Measurements from ENCODE around the gene YWHAQ. TPM values are rescaled to one million over a fixed set of nuclear protein-coding genes. Genes with fewer than 3 reads are reported as not detected.

The YWHAQ gene
- total RNA-seq, 6 experiments from 2014 or later = 70.4 to 105 (median 84.2) TPM

GRCh38 chr2:9582624-9583023 is 48.2 kb downstream of the YWHAQ start:
- WGBS (ENCODE audit: insufficient coverage, low coverage, low lambda C conversion rate, missing lambda C conversion rate) = 90% methylated on average over 5 of the region's 5 CpGs
- ATAC-seq (no peak), DNase-seq (no peak)
- H3K27ac ChIP-seq = no peak overlapping the region
- H3K9me3 ChIP-seq = no peaks in the 10 kb centered on the region
- H3K4me3 ChIP-seq = no peak overlapping the region
- no peak for TF ChIP-seq CTCF (IDR thresholded peaks at IDR 0.05)
- no peak for TF ChIP-seq POLR2A (IDR thresholded peaks at IDR 0.05)
- H3K27me3 ChIP-seq = no peaks in the 10 kb centered on the region
- H3K36me3 ChIP-seq = peaks cover 0 to 32% (median 4%) of the 10 kb centered on the region in 4 donors
- intact Hi-C loops (cut with DNase I) = no loop called here
- H3K4me1 ChIP-seq = peaks cover 0 to 5% (median 0%) of the 10 kb centered on the region in 4 donors

GRCh38 chr2:9578467-9579235 is 52.1 kb downstream of the YWHAQ start:
- TF ChIP-seq POLR2A (IDR thresholded peaks at IDR 0.05) (no peak), CTCF (IDR thresholded peaks at IDR 0.05) (no peak)
- ATAC-seq (peak; percentile 65 to 90 (median 73)), DNase-seq (peak; percentile 38 to 64 (median 51))
- intact Hi-C loops (cut with DNase I) = no loop called here
- peaks cover 0 to 5% (median 0%) of the 10 kb centered on the region in 4 donors for H3K4me1 ChIP-seq
- H3K27me3 ChIP-seq = no peaks in the 10 kb centered on the region
- H3K9me3 ChIP-seq = no peaks in the 10 kb centered on the region
- 61% methylated on average over 7 of the region's 9 CpGs for WGBS (ENCODE audit: insufficient coverage, low coverage, low lambda C conversion rate, missing lambda C conversion rate)
- H3K4me3 ChIP-seq = no peak overlapping the region
- H3K36me3 ChIP-seq = peaks cover 0 to 2% (median 0%) of the 10 kb centered on the region in 4 donors
- no peak overlapping the region for H3K27ac ChIP-seq

- DNase-seq (no peak), ATAC-seq (peak in 1 of 4 donors; percentile 17)
- Histone ChIP-seq H3K4me3 (no peak overlapping the region), H3K36me3 (no peaks in the 10 kb centered on the region), H3K4me1 (peaks cover 0 to 5% (median 0%) of the 10 kb centered on the region in 4 donors), H3K27ac (no peak overlapping the region), H3K9me3 (no peaks in the 10 kb centered on the region), H3K27me3 (no peaks in the 10 kb centered on the region)
- TF ChIP-seq CTCF (IDR thresholded peaks at IDR 0.05) (no peak), POLR2A (IDR thresholded peaks at IDR 0.05) (no peak)
- intact Hi-C loops (cut with DNase I) = no loop called here
- 89% methylated on average over 2 of the region's 2 CpGs for WGBS (ENCODE audit: insufficient coverage, low coverage, low lambda C conversion rate, missing lambda C conversion rate)
Measured at GRCh38 chr2:9574331-9574730, 56.5 kb downstream of the YWHAQ start.

GRCh38 chr2:9573840-9574239 is 57.0 kb downstream of the YWHAQ start:
- ATAC-seq (no peak), DNase-seq (no peak)
- H3K9me3 ChIP-seq = no peaks in the 10 kb centered on the region
- H3K27ac ChIP-seq = no peak overlapping the region
- intact Hi-C loops (cut with DNase I) = no loop called here
- TF ChIP-seq CTCF (IDR thresholded peaks at IDR 0.05) (no peak), POLR2A (IDR thresholded peaks at IDR 0.05) (no peak)
- H3K36me3 ChIP-seq = no peaks in the 10 kb centered on the region
- H3K4me1 ChIP-seq = peaks cover 0 to 2% (median 0%) of the 10 kb centered on the region in 4 donors
- H3K4me3 ChIP-seq = no peak overlapping the region
- H3K27me3 ChIP-seq = no peaks in the 10 kb centered on the region
- 95% methylated on average over 4 of the region's 4 CpGs for WGBS (ENCODE audit: insufficient coverage, low coverage, low lambda C conversion rate, missing lambda C conversion rate)
